Neural crest cell (in vitro differentiated cells): ENCODE data around the gene FLNC. TPM values are rescaled to one million over a fixed set of nuclear protein-coding genes. Genes with fewer than 3 reads are reported as not detected.

Experiments
- DNase-seq: peaks from one replicate; pipeline ENCODE4 v3.0.0; 2021; ENCODE audit warnings: low read depth, mixed read lengths, low spot score
- H3K27ac Mint-ChIP-seq: one replicate; pipeline ENCODE4 v1.8.0; 2021; ENCODE audit warnings: mild to moderate bottlenecking, mixed read lengths; ENCODE audit not compliant: unreplicated experiment
- H3K27me3 Mint-ChIP-seq: 2 replicates; pipeline ENCODE4 v1.8.0; 2021; ENCODE audit warnings: low read depth, mild to moderate bottlenecking, mixed read lengths
- H3K36me3 Mint-ChIP-seq: 2 replicates; pipeline ENCODE4 v1.8.0; 2021; ENCODE audit warnings: low read depth, mild to moderate bottlenecking, mixed read lengths
- H3K4me1 Mint-ChIP-seq: 2 replicates; pipeline ENCODE4 v1.8.0; 2021; ENCODE audit warnings: mixed read lengths
- H3K4me3 Mint-ChIP-seq: one replicate; pipeline ENCODE4 v1.8.0; 2021; ENCODE audit warnings: mild to moderate bottlenecking, mixed read lengths
- H3K9me3 Mint-ChIP-seq: 2 replicates; pipeline ENCODE4 v1.8.0; 2021; ENCODE audit warnings: mixed read lengths
- long read RNA-seq: library from polyadenylated mRNA; unstranded; transcript quantifications from one replicate; pipeline ENCODE4 v2.0.0, GENCODE V29; 2020
- total RNA-seq: library from RNA; stranded (reverse); gene quantifications from 2 replicates; pipeline ENCODE4 v1.2.1, GENCODE V29; 2021
- TF ChIP-seq, protein P1 (sequence below): fragments of 200-600 bp; sonication (generic); conservative IDR thresholded peaks from 2 replicates; pipeline ENCODE4 v1.5.0; 2021; ENCODE audit warnings: antibody characterized with exemption, mild to moderate bottlenecking

The FLNC gene, protein sequence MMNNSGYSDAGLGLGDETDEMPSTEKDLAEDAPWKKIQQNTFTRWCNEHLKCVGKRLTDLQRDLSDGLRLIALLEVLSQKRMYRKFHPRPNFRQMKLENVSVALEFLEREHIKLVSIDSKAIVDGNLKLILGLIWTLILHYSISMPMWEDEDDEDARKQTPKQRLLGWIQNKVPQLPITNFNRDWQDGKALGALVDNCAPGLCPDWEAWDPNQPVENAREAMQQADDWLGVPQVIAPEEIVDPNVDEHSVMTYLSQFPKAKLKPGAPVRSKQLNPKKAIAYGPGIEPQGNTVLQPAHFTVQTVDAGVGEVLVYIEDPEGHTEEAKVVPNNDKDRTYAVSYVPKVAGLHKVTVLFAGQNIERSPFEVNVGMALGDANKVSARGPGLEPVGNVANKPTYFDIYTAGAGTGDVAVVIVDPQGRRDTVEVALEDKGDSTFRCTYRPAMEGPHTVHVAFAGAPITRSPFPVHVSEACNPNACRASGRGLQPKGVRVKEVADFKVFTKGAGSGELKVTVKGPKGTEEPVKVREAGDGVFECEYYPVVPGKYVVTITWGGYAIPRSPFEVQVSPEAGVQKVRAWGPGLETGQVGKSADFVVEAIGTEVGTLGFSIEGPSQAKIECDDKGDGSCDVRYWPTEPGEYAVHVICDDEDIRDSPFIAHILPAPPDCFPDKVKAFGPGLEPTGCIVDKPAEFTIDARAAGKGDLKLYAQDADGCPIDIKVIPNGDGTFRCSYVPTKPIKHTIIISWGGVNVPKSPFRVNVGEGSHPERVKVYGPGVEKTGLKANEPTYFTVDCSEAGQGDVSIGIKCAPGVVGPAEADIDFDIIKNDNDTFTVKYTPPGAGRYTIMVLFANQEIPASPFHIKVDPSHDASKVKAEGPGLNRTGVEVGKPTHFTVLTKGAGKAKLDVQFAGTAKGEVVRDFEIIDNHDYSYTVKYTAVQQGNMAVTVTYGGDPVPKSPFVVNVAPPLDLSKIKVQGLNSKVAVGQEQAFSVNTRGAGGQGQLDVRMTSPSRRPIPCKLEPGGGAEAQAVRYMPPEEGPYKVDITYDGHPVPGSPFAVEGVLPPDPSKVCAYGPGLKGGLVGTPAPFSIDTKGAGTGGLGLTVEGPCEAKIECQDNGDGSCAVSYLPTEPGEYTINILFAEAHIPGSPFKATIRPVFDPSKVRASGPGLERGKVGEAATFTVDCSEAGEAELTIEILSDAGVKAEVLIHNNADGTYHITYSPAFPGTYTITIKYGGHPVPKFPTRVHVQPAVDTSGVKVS (N-terminal part only)
- total RNA-seq = 5.3 and 5.6 TPM in 2 replicates
- long read RNA-seq, partial matches to known transcripts = 1 of 1 reads
- long read RNA-seq, other reads (novel, unspliced or antisense) = 0 of 1 reads

DNA sequence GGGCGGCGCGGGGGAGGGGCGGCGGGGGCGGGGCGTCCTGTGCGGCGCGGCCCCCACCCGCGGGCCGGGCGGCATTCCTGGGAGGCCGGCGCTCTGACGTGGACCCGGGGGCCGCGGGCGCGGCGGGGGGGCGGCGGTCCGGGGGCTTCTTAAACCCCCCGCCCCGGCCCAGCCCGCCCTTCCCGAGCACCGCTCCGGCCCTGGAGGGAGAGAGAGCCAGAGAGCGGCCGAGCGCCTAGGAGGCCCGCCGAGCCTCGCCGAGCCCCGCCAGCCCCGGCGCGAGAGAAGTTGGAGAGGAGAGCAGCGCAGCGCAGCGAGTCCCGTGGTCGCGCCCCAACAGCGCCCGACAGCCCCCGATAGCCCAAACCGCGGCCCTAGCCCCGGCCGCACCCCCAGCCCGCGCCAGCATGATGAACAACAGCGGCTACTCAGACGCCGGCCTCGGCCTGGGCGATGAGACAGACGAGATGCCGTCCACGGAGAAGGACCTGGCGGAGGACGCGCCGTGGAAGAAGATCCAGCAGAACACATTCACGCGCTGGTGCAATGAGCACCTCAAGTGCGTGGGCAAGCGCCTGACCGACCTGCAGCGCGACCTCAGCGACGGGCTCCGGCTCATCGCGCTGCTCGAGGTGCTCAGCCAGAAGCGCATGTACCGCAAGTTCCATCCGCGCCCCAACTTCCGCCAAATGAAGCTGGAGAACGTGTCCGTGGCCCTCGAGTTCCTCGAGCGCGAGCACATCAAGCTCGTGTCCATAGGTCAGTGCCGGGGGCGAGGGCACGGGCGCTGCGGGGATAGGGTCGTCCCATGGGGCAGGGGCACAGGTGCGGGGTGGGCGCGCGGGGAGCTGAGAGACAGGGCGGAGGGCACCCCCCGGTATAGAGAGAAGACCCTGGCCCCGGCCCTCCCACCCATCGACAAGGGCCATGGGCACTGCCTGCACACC, at the start of gene FLNC:
FLNC (plus strand) TSS at position 176 of the 947 bp plus-strand sequence; CDS start at position 408, 232 bp downstream.
- peak; percentile 34 for DNase-seq
- peaks cover 42% of the 10 kb centered on the region for H3K27me3 Mint-ChIP-seq
- peaks cover 24% of the 10 kb centered on the region for H3K4me1 Mint-ChIP-seq
- TF ChIP-seq, protein P1, sequence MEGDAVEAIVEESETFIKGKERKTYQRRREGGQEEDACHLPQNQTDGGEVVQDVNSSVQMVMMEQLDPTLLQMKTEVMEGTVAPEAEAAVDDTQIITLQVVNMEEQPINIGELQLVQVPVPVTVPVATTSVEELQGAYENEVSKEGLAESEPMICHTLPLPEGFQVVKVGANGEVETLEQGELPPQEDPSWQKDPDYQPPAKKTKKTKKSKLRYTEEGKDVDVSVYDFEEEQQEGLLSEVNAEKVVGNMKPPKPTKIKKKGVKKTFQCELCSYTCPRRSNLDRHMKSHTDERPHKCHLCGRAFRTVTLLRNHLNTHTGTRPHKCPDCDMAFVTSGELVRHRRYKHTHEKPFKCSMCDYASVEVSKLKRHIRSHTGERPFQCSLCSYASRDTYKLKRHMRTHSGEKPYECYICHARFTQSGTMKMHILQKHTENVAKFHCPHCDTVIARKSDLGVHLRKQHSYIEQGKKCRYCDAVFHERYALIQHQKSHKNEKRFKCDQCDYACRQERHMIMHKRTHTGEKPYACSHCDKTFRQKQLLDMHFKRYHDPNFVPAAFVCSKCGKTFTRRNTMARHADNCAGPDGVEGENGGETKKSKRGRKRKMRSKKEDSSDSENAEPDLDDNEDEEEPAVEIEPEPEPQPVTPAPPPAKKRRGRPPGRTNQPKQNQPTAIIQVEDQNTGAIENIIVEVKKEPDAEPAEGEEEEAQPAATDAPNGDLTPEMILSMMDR = no peak
- no peaks in the 10 kb centered on the region for H3K9me3 Mint-ChIP-seq
- peak within 1 kb of the TSS; percentile 77 for H3K4me3 Mint-ChIP-seq
- no peaks in the 10 kb centered on the region for H3K36me3 Mint-ChIP-seq
- no peak within 1 kb of the TSS for H3K27ac Mint-ChIP-seq

DNA sequence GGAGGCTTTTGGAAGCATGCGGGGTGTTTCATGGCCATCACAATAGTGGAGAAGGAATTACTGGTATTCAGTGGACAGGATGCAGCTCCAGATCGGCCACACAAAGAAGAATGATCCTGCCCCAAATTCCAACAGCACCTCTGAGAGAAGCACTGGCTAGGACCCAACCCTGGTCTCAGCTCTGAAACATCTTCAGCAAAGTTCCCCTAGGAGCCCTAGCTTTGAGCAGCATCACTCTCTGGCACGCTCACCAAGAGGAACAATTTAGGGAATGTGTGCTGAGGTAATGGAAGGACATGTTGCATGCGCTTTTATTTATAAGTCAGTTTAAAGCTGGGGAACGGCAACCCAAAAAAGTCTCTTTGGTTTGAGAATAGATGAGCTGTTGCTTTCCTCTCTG, 49.1 kb upstream of the FLNC start:
- Mint-ChIP-seq H3K36me3 (peaks cover 11% of the 10 kb centered on the region), H3K4me3 (peak overlapping the region; percentile 47), H3K9me3 (peaks cover 10% of the 10 kb centered on the region), H3K27me3 (peaks cover 11% of the 10 kb centered on the region), H3K27ac (no peak overlapping the region), H3K4me1 (peaks cover 10% of the 10 kb centered on the region)
- TF ChIP-seq, protein P1 = no peak
- DNase-seq = no peak

DNA sequence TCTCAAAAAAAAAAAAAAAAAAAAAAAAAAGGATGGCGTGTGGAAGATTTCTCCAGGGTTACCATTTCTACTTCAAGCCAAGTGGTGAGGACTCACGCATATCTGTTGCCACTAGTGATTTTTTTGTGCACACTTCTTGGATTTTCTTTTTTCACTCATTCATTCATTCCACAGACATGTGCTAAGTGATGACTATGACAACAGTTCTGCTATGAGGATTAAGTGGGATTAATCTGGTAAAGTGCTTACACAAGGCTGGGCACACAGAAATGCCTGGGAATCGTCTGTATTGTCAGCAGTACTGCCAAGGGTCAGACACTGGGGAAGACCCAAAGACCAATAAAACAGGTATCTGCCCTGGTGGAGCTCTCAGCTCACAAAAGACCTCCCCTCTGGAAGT, 48.4 kb upstream of the FLNC start:
- Mint-ChIP-seq H3K9me3 (peaks cover 6% of the 10 kb centered on the region), H3K27ac (no peak overlapping the region), H3K27me3 (peaks cover 12% of the 10 kb centered on the region), H3K36me3 (peaks cover 7% of the 10 kb centered on the region), H3K4me1 (peaks cover 10% of the 10 kb centered on the region), H3K4me3 (no peak overlapping the region)
- TF ChIP-seq, protein P1 = no peak
- no peak for DNase-seq

DNA sequence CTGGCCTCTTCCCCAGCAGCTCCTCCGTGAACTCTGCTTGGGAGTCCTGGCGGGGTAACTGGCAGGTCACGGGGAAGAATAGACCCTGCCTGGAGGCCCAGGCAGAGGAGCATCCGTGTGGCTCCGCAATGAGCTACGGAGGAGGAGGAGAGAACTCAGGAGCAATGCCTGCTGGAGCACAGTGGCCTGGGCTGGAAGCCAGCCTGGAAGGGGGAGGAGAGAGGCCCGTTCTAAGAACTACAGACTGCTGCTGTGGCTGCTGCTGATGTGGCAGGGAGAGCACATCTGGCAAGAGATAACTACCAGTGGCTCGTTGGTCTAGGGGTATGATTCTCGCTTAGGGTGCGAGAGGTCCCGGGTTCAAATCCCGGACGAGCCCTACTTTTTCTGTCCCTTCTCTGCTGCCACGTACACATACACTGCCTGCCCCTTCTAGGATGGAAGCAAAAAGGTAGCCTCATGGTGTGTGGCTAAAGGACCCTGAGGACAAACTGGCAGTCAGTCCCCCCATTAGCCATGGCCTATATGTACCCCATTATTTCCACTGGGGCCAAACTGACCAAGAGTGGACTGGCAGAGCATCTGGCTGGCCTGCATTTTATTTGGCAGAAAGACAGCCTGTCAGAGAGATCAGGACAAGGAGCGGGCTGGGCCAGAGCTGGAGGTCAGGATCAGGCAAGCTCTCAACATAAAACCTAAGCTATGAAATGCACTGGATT, 46.9 kb upstream of the FLNC start:
- peak; percentile 57 for DNase-seq
- TF ChIP-seq, protein P1 = no peak
- H3K4me3 Mint-ChIP-seq = peak overlapping the region; percentile 82
- no peaks in the 10 kb centered on the region for H3K9me3 Mint-ChIP-seq
- H3K4me1 Mint-ChIP-seq = peaks cover 10% of the 10 kb centered on the region
- H3K36me3 Mint-ChIP-seq = peaks cover 3% of the 10 kb centered on the region
- peaks cover 18% of the 10 kb centered on the region for H3K27me3 Mint-ChIP-seq
- peak overlapping the region; percentile 63 for H3K27ac Mint-ChIP-seq
